Measurements from ENCODE around the gene AGPAT3.
"Not testable (repeated sequence)": the region's sequence is repeated elsewhere in the genome, so short reads cannot be mapped to it uniquely, and the experiment has no call there.

GRCh38 chr21:43822741-43823140 is 42.3 kb upstream of the AGPAT3 start:
- TF ChIP-seq POLR2A, CTCF (IDR thresholded peaks at IDR 0.05): not testable (repeated sequence)

All from testis (tissue), 2 donors.